Measurements from ENCODE around the gene SH3BP1. TPM values are rescaled to one million over a fixed set of nuclear protein-coding genes. Genes with fewer than 3 reads are reported as not detected.

SH3BP1 gene
- total and polyA plus RNA-seq, 2 donors from 2014 or later, result 2.2 to 12.8 TPM

GRCh38 chr22:37659066-37659896 lies 19.8 kb downstream of the SH3BP1 start:
- Histone ChIP-seq H3K27ac (ENCODE audit: low read depth in 2 of 2, low read length in 2 of 2) (peak overlapping the region in 1 of 2 donors; percentile 57), H3K4me3 (ENCODE audit: low read length in 3 of 3) (peak overlapping the region; percentile 42 to 67 (median 66)), H3K9me3 (ENCODE audit: control insufficient read depth in 2 of 3, insufficient read depth in 1 of 3, low read length in 3 of 3) (no peaks in the 10 kb centered on the region), H3K4me1 (ENCODE audit: control insufficient read depth in 2 of 3, insufficient read depth in 2 of 3, low read depth in 1 of 3, low read length in 3 of 3) (peaks cover 5 to 28% (median 9%) of the 10 kb centered on the region in 3 donors), H3K9ac (ENCODE audit: low read length in 3 of 3) (peak overlapping the region in 2 of 3 donors; percentile 17 to 51), H3K36me3 (ENCODE audit: control insufficient read depth in 2 of 3, insufficient read depth in 3 of 3, low read length in 3 of 3) (no peaks in the 10 kb centered on the region), H3K27me3 (ENCODE audit: control insufficient read depth, insufficient read depth, low read length) (no peaks in the 10 kb centered on the region)
- FAIRE-seq, result no peak
- intact Hi-C loops (cut with DNase I), result no loop called here
- TF ChIP-seq, protein P1, sequence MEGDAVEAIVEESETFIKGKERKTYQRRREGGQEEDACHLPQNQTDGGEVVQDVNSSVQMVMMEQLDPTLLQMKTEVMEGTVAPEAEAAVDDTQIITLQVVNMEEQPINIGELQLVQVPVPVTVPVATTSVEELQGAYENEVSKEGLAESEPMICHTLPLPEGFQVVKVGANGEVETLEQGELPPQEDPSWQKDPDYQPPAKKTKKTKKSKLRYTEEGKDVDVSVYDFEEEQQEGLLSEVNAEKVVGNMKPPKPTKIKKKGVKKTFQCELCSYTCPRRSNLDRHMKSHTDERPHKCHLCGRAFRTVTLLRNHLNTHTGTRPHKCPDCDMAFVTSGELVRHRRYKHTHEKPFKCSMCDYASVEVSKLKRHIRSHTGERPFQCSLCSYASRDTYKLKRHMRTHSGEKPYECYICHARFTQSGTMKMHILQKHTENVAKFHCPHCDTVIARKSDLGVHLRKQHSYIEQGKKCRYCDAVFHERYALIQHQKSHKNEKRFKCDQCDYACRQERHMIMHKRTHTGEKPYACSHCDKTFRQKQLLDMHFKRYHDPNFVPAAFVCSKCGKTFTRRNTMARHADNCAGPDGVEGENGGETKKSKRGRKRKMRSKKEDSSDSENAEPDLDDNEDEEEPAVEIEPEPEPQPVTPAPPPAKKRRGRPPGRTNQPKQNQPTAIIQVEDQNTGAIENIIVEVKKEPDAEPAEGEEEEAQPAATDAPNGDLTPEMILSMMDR (IDR thresholded peaks at IDR 0.05; ENCODE audit: borderline replicate concordance, extremely low read depth, insufficient read depth), result no peak
- peak in 3 of 5 donors; percentile 18 to 76 (median 44) for DNase-seq

DNA sequence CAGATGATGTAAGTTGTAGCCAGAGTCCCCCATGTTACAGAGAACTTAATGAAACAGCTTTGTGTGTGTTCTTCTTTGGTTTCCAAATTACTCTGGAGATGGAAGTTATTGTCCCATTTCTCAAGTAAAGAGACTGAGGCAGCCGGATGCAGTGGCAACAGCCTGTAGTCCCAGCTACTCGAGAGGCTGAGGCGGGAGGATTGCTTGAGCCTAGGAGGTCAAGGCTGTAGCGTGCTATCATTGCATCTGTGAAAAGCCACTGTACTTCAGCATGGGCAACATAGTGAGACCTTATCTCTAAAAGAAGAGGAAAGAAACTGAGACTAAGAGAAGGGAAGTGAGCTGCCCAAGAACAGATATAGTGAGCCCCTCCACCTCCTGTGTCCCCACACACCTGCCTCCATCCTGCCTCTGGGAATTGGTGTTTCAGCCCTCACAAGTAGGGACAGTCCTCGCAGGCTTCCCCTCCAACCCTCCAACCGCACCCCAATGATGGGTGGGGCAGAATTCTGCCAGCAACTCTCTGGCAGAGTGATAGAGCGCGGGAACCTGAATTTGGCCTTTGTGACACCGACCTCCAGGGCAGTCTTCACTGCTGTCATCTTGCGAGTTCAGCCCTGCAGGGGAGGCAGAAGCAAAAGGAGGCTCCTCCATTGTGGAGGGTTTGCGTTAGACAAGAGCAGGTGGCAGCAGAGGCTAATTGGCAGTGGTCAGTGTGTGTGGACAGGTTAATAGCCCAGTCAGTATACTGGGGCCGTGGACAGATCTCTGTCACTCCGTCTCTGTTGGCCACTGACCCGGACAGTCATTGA lies 20.6 kb downstream of the SH3BP1 start:
- intact Hi-C loops (cut with DNase I), result no loop called here
- H3K27ac ChIP-seq (ENCODE audit: low read depth in 2 of 2, low read length in 2 of 2), result no peak overlapping the region
- no peak for FAIRE-seq

GRCh38 chr22:37660709-37661045 lies 21.2 kb downstream of the SH3BP1 start:
- intact Hi-C loops (cut with DNase I), result no loop called here
- no peak for DNase-seq
- H3K4me3 ChIP-seq (ENCODE audit: low read length in 3 of 3), result peak overlapping the region in 1 of 3 donors; percentile 67

More for the DNA sequence above, 20.6 kb downstream of the SH3BP1 start:
- DNase-seq, result no peak
- TF ChIP-seq, protein P1 (IDR thresholded peaks at IDR 0.05; ENCODE audit: borderline replicate concordance, extremely low read depth, insufficient read depth), result no peak
- Histone ChIP-seq H3K9ac (ENCODE audit: low read length in 3 of 3) (peak overlapping the region in 1 of 3 donors; percentile 51), H3K4me1 (ENCODE audit: control insufficient read depth in 2 of 3, insufficient read depth in 2 of 3, low read depth in 1 of 3, low read length in 3 of 3) (peaks cover 5 to 28% (median 9%) of the 10 kb centered on the region in 3 donors), H3K27me3 (ENCODE audit: control insufficient read depth, insufficient read depth, low read length) (no peaks in the 10 kb centered on the region), H3K36me3 (ENCODE audit: control insufficient read depth in 2 of 3, insufficient read depth in 3 of 3, low read length in 3 of 3) (no peaks in the 10 kb centered on the region), H3K4me3 (ENCODE audit: low read length in 3 of 3) (peak overlapping the region in 2 of 3 donors; percentile 66 to 67), H3K9me3 (ENCODE audit: control insufficient read depth in 2 of 3, insufficient read depth in 1 of 3, low read length in 3 of 3) (no peaks in the 10 kb centered on the region)

More at GRCh38 chr22:37660709-37661045, 21.2 kb downstream of the SH3BP1 start:
- no peak for FAIRE-seq
- Histone ChIP-seq H3K4me1 (ENCODE audit: control insufficient read depth in 2 of 3, insufficient read depth in 2 of 3, low read depth in 1 of 3, low read length in 3 of 3) (peaks cover 5 to 28% (median 9%) of the 10 kb centered on the region in 3 donors), H3K9me3 (ENCODE audit: control insufficient read depth in 2 of 3, insufficient read depth in 1 of 3, low read length in 3 of 3) (no peaks in the 10 kb centered on the region), H3K36me3 (ENCODE audit: control insufficient read depth in 2 of 3, insufficient read depth in 3 of 3, low read length in 3 of 3) (peaks cover 0 to 5% (median 0%) of the 10 kb centered on the region in 3 donors), H3K27me3 (ENCODE audit: control insufficient read depth, insufficient read depth, low read length) (no peaks in the 10 kb centered on the region), H3K27ac (ENCODE audit: low read depth in 2 of 2, low read length in 2 of 2) (no peak overlapping the region), H3K9ac (ENCODE audit: low read length in 3 of 3) (no peak overlapping the region)
- TF ChIP-seq, protein P1 (IDR thresholded peaks at IDR 0.05; ENCODE audit: borderline replicate concordance, extremely low read depth, insufficient read depth), result no peak
